Smooth muscle cell (in vitro differentiated cells): ENCODE results near the gene CALN1. TPM values are rescaled to one million over a fixed set of nuclear protein-coding genes. Genes with fewer than 3 reads are reported as not detected.

Experiments
- DNase-seq: peaks from one replicate; lab custom pipeline; 2025; ENCODE audit not compliant: unreplicated experiment; lab: John Stamatoyannopoulos, UW
- H2AFZ ChIP-seq: fragments of 200-600 bp; sonication (generic); 2 replicates; pipeline ENCODE4 v1.6.0; 2016; ENCODE audit warnings: antibody characterized with exemption, low read depth, mild to moderate bottlenecking
- H3F3A ChIP-seq: fragments of 200-600 bp; sonication (generic); 2 replicates; pipeline ENCODE4 v1.6.0; 2017; ENCODE audit warnings: antibody characterized with exemption, low read depth
- H3K27ac ChIP-seq: fragments of 200-600 bp; sonication (generic); 2 replicates; pipeline ENCODE4 v1.5.1; 2016; ENCODE audit warnings: low read depth, mild to moderate bottlenecking
- H3K27me3 ChIP-seq: fragments of 200-600 bp; sonication (generic); 2 replicates; pipeline ENCODE4 v1.6.1; 2016; ENCODE audit warnings: low read depth, mild to moderate bottlenecking
- H3K36me3 ChIP-seq: fragments of 200-600 bp; sonication (generic); 2 replicates; pipeline ENCODE4 v1.5.1; 2016; ENCODE audit warnings: low read depth
- H3K4me1 ChIP-seq: fragments of 200-600 bp; sonication (generic); 2 replicates; pipeline ENCODE4 v1.5.1; 2016; ENCODE audit warnings: low read depth
- H3K4me2 ChIP-seq: fragments of 200-600 bp; sonication (generic); 2 replicates; pipeline ENCODE4 v1.6.0; 2016; ENCODE audit warnings: mild to moderate bottlenecking
- H3K4me3 ChIP-seq: fragments of 200-600 bp; sonication (generic); 2 replicates; pipeline ENCODE4 v1.5.1; 2016; ENCODE audit warnings: mild to moderate bottlenecking
- H3K79me2 ChIP-seq: fragments of 200-600 bp; sonication (generic); 2 replicates; pipeline ENCODE4 v1.6.0; 2016; ENCODE audit warnings: low read depth, mild to moderate bottlenecking
- H3K9ac ChIP-seq: fragments of 200-600 bp; sonication (generic); 2 replicates; pipeline ENCODE4 v1.6.0; 2016; ENCODE audit warnings: low read depth
- H3K9me3 ChIP-seq: fragments of 200-600 bp; sonication (generic); replicated peaks from 2 replicates; pipeline ENCODE4 v1.5.1; 2016; ENCODE audit warnings: low read depth
- H4K20me1 ChIP-seq: fragments of 200-600 bp; sonication (generic); 2 replicates; pipeline ENCODE4 v1.6.0; 2016; ENCODE audit warnings: low read depth
- CTCF ChIP-seq: fragments of 200-600 bp; sonication (generic); IDR thresholded peaks from 2 replicates; pipeline ENCODE4 v1.5.1; 2017; ENCODE audit warnings: borderline replicate concordance, mild to moderate bottlenecking, antibody characterized with exemption; ENCODE audit not compliant: insufficient read depth, poor library complexity, severe bottlenecking
- WGBS: methylation state at CpG from one replicate; pipeline ENCODE4 v1.1.7; 2016; ENCODE audit warnings: low lambda C conversion rate; 5-methylcytosine and 5-hydroxymethylcytosine counted together
- polyA plus RNA-seq: library from polyadenylated mRNA; unstranded; fragments of >200 nt; fragmentation: Nextera tagmentation; extraction: Ambion mirVana; gene quantifications from 2 replicates; pipeline ENCODE4 v1.2.1, GENCODE V29; 2016
- total RNA-seq: library from RNA; depleted of rRNA; stranded (reverse); fragments of >200 nt; gene quantifications from 2 replicates; pipeline ENCODE4 v1.2.3, GENCODE V29; 2014

CALN1 gene
- total and polyA plus RNA-seq, 2 experiments from 2014 or later, result not detected

- H3K79me2 ChIP-seq, result no peaks in the 10 kb centered on the region
- 92% methylated on average over 3 of the region's 3 CpGs for WGBS
- no peak overlapping the region for H3K9ac ChIP-seq
- H3K27ac ChIP-seq, result no peak overlapping the region
- H4K20me1 ChIP-seq, result no peaks in the 10 kb centered on the region
- H3K4me3 ChIP-seq, result no peak overlapping the region
- H3K36me3 ChIP-seq, result no peaks in the 10 kb centered on the region
- H3K4me1 ChIP-seq, result no peaks in the 10 kb centered on the region
- no peaks in the 10 kb centered on the region for H3K9me3 ChIP-seq
- no peak for TF ChIP-seq CTCF
- H3K4me2 ChIP-seq, result no peak overlapping the region
- no peak overlapping the region for H2AFZ ChIP-seq
- H3F3A ChIP-seq, result no peaks in the 10 kb centered on the region
- peaks cover 21% of the 10 kb centered on the region for H3K27me3 ChIP-seq
- DNase-seq, result no peak
These were observed 441.4 kb downstream of the CALN1 start for GRCh38 chr7:71970725-71971124.

- H3K79me2 ChIP-seq, result no peaks in the 10 kb centered on the region
- no peak overlapping the region for H3K4me2 ChIP-seq
- H3K27me3 ChIP-seq, result peaks cover 62% of the 10 kb centered on the region
- H4K20me1 ChIP-seq, result no peaks in the 10 kb centered on the region
- no peak overlapping the region for H3K9ac ChIP-seq
- no peak overlapping the region for H3K27ac ChIP-seq
- no peaks in the 10 kb centered on the region for H3F3A ChIP-seq
- H2AFZ ChIP-seq, result no peak overlapping the region
- no peaks in the 10 kb centered on the region for H3K9me3 ChIP-seq
- no peaks in the 10 kb centered on the region for H3K4me1 ChIP-seq
- WGBS, result 88% methylated on average over 3 of the region's 3 CpGs
- DNase-seq, result no peak
- H3K36me3 ChIP-seq, result no peaks in the 10 kb centered on the region
- no peak overlapping the region for H3K4me3 ChIP-seq
- TF ChIP-seq CTCF, result no peak
These were observed 449.5 kb downstream of the CALN1 start for GRCh38 chr7:71962636-71963035.

GRCh38 chr7:71961283-71961682 lies 450.9 kb downstream of the CALN1 start:
- no peak overlapping the region for H3K9ac ChIP-seq
- no peaks in the 10 kb centered on the region for H3K9me3 ChIP-seq
- no peak overlapping the region for H3K27ac ChIP-seq
- H3K36me3 ChIP-seq, result no peaks in the 10 kb centered on the region
- H3K4me1 ChIP-seq, result no peaks in the 10 kb centered on the region
- H3K4me2 ChIP-seq, result no peak overlapping the region
- TF ChIP-seq CTCF, result no peak
- 92% methylated on average over 4 of the region's 4 CpGs for WGBS
- H3K27me3 ChIP-seq, result peaks cover 59% of the 10 kb centered on the region
- DNase-seq, result no peak
- no peak overlapping the region for H3K4me3 ChIP-seq
- H4K20me1 ChIP-seq, result no peaks in the 10 kb centered on the region
- no peak overlapping the region for H2AFZ ChIP-seq
- no peaks in the 10 kb centered on the region for H3F3A ChIP-seq
- no peaks in the 10 kb centered on the region for H3K79me2 ChIP-seq

DNA sequence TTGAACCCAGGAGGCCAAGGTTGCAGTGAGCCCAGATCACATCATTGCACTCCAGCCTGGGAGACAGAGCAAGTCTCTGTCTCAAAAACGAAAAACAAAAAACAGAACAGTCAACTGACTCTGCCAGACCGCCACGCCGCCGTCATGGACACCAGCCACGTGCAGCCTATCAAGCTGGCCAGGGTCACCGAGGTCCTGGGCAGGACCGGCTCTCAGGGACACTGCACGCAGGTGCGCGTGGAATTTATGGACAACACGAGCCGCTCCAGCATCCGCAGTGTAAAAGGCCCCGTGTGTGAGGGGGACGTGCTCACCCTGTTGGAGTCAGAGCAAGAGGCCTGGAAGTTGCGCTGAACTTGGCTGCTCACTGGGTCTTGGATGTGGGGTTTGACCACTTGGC lies 470.0 kb downstream of the CALN1 start:
- no peaks in the 10 kb centered on the region for H3F3A ChIP-seq
- H4K20me1 ChIP-seq, result no peaks in the 10 kb centered on the region

More for the DNA sequence above, 470.0 kb downstream of the CALN1 start:
- no peak overlapping the region for H3K27ac ChIP-seq
- no peaks in the 10 kb centered on the region for H3K9me3 ChIP-seq
- peaks cover 2% of the 10 kb centered on the region for H3K27me3 ChIP-seq
- no peak overlapping the region for H3K4me3 ChIP-seq
- no peaks in the 10 kb centered on the region for H3K36me3 ChIP-seq
- no peak overlapping the region for H2AFZ ChIP-seq
- 96% methylated on average over 17 of the region's 17 CpGs for WGBS
- DNase-seq, result no peak
- H3K4me2 ChIP-seq, result no peak overlapping the region
- H3K79me2 ChIP-seq, result no peaks in the 10 kb centered on the region
- no peak for TF ChIP-seq CTCF
- H3K9ac ChIP-seq, result no peak overlapping the region
- no peaks in the 10 kb centered on the region for H3K4me1 ChIP-seq
